Hematopoietic multipotent progenitor cell treated with erythropoietin and hydrocortisone succinate and interleukin-3 and kit ligand, for 6 days (in vitro differentiated cells): ENCODE data around the gene B3GNT9.

Source experiments
- DNase-seq: peaks from one replicate; pipeline ENCODE4 v3.0.0-alpha.2; 2015

Gene B3GNT9

DNA sequence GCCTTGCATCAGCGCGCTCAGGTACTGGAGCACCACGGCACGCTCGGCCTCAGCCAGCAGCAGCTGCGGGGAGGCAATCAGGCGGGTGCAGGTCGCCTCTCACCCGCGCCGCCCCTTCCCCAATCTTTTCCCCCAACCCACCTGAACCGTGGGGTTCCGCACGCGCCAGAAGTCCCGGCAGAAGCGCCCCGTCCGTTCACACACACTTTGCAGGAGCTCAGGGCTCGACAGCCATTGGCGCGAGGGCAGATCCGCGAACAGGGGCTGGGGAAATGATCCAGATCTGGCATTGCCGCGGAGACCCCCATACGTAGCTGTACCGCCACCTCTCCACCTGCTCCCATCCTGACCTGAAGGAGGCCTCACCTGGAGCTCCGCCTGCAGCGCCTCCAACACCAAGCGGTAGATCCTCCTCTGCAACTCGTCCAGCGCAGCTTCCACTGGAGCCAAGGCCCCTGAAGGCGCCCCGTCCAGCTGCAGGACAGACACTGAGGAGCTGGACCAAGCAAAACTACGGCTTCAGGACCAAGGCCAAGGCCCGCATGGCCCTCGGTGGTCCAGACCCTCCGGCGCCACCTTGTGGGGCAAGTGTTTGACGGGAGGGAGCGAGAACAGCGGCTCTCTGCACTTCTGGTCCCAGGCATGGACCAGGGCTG is 34.3 kb upstream of the B3GNT9 start:
- DNase-seq: peak; percentile 97

DNA sequence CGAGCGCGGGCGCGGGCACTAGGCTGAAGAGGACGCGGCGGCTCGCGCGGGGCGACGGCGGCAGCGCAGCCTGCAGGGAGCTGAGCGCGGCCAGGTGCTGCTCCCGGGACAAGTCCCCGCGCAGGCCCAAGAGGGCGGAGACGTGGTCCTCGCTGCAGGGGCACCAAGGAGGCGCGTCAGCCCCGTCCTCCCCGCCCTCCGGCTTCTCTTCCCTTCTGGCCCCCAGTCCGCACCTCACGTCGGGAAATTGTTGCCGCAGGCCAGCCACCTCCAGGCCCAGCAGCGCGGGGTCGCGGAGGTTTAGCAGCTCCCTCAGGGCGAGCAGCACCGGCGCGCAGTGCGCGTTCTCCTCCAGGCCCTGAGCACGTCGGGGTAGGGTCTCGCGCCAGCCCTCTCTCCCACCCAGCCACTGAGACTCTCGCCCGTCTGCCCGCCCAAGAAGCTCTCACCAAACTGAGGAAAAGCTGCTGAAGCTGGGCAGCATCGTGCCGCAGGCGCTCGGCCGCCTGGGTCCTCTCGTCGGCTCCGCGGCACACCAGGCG is 33.7 kb upstream of the B3GNT9 start:
- no peak for DNase-seq

DNA sequence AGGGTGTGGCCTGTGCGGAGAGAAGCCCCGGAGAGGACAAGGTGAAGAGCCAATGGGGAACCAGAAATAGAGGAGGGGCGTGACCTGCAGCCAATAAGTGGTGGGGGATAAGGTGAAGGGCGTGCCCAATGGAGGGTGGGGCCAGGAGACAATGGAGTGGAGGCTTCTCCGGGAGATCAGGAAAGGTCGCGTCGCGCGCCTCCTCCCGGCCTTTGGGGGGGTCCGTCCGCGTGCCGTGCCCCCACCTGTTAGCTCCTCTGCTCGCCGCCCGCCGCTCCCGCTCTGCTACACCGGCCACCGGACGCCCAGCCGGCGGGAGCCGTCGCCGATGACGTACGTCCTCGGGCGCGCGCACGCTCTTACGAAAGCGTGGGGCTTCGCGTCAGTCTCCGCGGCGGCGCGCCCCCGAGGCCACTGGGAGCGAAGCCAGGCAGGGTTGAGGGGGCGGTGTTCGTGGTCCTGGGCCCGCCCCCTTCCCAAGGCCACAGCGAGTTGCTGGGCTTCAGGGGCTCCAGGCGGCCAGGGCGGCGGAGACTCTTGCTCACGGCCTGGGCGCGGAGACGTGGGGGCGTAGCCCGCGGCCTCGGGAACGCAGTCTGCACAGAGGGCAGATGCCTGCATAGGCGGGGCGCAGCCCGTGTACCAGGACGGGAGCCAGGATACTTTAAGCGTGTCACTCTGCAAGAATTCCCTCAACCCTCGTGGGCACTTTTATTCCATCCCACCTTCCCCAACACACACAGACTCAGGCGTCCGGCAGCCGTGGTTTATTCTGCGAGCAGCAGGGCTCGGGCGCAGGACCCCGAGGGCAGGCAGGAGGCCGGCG is 33.0 kb upstream of the B3GNT9 start, which contains the start of gene MATCAP1:
Gene MATCAP1 (minus strand): TSS at position 337 of the 826 bp plus-strand sequence. CDS start 3,353 bp downstream, outside the sequence.
- DNase-seq: peak; percentile 99

DNA sequence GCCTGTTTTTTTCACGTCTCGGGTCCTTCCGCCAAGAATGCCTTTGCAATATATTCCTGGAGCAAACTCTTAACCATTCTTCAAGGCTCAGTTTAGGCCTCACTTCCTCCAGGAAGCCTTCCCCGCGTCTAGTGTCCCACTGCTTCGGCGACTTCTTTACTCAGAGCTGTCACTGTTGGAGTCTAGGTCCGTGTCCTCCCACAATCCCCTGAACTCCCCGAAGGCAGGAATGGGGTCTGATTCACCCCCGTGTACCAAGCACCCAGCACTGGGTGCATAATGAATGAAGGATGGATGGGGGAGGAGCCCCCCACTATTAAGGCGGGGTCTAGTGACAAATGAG is 32.5 kb upstream of the B3GNT9 start:
- no peak for DNase-seq

DNA sequence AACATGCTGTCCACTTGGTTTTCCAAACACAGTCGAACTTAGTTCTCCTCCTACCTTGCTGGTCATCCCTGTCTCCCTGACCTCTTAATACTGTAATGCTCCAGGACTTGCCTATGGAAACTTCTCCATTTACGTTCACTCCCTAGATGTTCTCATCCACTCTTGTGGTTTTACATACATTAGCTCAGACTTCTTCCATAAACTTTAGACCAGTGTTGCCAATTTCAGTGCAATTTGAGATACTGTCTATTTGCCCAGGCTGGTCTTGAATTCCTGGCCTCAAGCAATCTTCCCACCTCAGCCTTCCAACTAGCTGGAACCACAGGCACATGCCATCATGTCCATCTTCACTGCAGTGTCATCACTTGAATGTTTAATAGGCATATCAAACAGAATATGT is 31.5 kb upstream of the B3GNT9 start:
- DNase-seq: no peak

DNA sequence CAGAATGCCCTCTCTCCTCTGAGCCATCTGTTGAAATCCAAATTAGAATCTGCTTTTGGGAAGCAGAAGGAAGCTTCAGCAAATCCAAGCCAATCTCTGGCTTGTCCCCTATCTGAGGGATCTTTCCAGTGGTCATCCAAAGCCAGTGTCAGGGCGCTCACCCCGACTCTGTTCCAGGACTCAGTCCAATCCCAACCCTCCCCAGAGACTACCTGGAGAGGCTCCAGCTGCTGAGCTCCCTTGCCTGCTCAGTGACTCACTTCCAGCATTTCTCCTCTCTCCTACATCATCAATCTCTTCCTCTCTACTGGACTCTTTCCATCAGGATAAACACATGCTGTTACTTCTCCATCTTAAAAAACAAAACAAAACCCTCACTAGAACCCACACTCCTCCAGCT is 30.5 kb upstream of the B3GNT9 start:
- DNase-seq: no peak

DNA sequence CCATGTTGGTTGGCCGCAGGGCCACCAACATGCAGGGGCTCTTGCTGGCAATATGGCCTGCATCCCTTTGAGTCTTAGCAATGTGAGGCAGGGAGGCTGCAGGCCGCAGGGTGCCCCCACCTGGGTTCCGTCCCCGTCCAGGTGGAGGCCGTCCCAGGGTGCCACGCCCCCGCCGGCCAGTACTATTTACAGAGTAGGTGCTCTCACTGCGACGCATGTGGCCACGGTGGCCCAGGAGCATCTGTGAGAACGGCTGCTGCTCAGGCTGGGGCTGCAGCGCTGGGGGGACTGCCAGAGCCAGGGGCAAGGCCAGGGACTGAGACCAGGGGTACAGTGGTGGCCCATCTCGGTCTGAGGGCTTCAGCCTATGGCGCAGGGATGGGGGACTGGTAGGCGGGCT is 29.4 kb upstream of the B3GNT9 start:
- DNase-seq: no peak

DNA sequence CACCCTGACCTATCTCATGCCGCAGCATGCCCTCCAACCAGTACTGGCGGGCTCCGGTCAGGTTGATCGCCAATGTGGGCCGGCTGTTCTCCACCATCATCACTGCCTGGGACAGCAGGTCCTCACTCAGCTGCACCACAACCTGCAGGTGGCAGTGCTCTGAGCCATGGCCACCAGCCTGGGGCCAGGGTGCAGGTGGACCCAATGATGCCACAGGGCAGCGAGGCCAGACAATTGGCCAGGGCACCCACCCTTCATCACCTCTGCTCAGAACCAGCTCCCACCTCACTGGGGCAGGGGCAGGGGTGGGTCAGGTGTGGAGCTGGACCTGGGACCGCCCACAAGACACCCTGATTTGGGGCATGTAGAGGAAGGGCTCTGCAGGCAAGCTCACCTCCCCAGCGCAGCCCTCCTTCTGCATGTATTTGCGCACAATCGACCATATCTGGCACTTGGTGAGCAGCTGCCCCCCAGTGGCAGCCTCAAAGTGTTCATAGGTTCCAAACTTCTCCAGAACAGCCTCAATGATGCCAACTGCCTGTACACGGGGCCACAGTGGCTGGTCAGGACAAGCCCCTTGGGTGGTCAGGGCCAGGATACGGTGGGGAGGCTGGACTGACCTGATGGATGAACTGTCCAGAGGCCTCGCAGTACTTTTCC is 28.8 kb upstream of the B3GNT9 start:
- peak; percentile 73 for DNase-seq

DNA sequence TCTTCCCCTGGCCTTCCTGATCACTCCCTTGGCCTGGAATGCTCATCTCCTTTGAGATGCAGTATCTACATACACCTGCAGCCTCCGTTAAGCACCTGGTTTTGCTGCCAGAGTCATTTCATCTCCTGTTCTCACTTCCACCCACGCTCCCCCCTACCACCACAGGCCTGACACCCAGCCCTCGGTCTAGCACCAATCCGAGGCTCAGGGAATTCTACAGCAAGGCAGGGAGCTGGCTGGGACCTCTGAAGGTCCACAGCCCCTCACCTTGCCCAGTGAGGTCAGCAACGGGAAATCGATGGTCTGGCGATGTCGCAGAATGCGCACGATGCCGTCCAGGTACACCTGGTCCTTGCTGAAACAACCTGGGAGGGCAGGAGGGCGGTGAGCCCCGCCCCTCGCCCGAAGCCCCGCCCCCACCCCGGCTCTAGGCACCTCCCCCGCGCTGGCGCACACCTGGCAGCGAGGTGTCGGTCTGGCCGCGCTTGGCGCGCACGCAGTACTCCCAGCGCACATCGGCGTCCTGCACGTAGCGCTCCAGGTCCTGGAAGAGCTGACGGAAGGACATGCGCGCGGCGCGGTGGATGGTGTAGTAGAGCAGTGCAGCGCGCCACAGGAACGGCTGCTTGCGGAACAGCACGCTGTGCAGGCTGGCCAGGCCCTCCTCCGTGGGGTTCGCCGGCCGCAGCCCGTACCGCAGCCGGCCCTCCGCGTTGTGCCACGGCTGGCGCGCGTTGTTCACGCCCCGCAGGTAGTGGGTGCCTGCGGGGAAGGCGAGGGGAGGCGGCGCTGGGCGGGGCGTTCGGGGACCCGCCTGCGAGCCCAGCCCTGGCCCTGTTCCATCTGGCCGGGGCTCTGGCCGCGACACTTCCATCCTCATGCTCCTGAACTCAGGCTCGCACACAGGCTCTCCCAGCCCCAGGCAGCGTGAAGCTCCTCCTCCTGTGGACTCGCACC is 27.2 kb upstream of the B3GNT9 start:
- peak; percentile 73 for DNase-seq

DNA sequence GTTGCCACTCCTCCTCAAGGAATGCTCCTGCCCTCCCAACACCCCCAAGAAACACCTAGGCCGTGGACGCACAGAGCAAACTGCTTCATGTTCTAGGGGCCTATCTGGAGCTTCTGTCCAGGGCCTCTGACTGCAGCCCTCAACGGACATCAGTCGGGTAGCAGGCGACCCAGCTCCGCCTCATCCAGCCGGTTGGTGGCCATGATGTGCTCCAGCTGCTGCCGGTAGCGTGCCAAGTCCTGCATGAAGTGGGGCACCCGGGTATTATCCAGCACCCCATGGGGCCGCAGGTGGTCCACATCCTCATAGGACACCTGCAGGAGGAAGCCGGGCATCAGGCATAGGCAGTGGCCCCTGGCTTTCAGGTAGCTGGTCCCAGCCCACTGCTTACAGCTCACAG is 25.9 kb upstream of the B3GNT9 start:
- no peak for DNase-seq

DNA sequence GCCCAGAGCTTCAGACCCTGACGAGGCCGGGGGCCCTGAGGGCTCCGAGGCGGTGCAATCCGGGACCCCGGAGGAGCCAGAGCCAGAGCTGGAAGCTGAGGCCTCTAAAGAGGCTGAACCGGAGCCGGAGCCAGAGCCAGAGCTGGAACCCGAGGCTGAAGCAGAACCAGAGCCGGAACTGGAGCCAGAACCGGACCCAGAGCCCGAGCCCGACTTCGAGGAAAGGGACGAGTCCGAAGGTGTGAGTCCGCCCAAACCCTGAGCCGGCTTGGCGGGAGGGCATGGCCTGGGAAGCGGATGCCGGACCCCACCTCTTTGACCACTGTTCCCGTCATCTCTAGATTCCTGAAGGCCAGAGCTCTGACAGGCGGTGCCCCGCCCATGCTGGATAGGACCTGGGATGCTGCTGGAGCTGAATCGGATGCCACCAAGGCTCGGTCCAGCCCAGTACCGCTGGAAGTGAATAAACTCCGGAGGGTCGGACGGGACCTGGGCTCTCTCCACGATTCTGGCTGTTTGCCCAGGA is 24.0 kb upstream of the B3GNT9 start:
- no peak for DNase-seq

DNA sequence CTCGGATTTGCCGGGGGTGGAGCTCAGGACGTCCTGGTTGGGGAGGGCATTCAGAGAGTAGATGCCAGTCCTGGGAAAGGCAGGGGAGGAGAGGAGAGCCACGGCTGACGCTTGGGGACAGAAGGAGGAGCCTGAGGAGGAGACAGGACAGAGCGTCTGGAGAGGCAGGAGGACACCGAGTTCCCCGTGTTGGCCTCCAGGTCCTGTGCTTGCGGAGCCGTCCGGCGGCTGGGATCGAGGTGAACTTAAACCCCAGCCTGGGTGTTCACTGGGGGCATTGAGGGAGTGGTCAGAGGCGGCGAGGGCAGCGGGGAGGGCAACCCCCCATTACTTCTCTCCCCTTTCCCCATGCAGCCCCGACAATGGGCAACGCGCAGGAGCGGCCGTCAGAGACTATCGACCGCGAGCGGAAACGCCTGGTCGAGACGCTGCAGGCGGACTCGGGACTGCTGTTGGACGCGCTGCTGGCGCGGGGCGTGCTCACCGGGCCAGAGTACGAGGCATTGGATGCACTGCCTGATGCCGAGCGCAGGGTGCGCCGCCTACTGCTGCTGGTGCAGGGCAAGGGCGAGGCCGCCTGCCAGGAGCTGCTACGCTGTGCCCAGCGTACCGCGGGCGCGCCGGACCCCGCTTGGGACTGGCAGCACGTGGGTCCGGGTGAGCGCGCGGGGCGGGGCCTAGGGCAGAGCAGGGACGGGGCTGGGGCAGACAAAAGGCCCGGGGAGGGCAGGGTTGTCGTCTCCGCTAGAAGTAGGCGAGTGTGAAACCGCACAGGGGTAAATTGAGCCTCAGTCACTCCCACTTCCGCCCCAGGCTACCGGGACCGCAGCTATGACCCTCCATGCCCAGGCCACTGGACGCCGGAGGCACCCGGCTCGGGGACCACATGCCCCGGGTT is 23.3 kb upstream of the B3GNT9 start:
- peak; percentile 92 for DNase-seq

DNA sequence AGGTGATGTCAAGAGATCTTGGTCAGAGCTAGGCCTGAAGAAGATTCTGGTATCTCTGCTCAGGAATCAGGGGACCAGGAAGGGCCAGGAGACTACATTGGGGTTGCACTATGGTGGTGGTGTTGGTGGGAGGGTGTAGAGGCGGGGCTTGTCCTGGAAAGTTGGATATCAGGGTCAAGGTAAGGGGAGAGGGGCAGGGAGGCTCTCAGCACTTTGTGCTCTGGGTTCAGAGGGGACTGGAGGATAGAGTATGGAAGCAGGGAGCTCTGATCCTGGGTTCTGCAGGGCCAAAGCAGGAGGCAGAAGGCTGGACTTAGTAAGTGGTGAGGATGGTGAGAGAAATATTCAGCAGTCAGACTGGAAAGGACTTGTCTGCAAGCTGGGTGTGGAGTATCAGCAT is 22.5 kb upstream of the B3GNT9 start:
- DNase-seq: no peak

DNA sequence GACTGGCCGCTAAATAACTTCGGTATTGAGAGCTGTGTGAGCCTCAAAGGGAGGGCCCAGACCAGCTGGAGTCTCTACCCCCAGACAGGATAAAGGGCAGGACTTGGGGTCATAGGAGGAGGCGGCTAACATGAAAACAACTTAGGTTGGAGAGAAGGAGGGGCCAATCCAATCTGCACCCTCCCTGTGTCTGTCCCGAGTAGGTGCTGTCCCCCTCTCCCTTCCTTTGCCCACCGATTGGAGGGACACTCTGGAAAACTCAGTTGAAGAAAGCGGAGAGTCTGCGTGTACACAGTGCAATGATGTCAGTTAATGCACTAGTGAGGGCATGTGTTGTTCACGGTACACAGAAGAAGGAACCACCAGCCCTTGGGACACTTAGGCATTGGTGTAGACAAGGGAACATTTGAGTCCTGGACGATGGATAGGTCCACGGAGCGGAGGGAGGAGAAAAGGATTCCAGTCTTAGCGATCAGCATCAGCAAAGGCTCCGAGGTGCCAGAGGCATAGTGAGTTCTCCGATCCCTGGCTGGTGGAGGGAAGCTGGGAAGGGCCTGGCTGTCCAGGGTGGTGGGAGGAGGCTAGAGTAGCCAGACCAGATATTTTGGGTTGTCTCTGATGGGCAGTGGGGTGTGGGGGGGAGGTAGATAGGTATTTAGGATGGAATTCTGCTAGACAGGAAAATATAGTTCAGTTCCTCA is 20.3 kb upstream of the B3GNT9 start:
- DNase-seq: peak; percentile 37

DNA sequence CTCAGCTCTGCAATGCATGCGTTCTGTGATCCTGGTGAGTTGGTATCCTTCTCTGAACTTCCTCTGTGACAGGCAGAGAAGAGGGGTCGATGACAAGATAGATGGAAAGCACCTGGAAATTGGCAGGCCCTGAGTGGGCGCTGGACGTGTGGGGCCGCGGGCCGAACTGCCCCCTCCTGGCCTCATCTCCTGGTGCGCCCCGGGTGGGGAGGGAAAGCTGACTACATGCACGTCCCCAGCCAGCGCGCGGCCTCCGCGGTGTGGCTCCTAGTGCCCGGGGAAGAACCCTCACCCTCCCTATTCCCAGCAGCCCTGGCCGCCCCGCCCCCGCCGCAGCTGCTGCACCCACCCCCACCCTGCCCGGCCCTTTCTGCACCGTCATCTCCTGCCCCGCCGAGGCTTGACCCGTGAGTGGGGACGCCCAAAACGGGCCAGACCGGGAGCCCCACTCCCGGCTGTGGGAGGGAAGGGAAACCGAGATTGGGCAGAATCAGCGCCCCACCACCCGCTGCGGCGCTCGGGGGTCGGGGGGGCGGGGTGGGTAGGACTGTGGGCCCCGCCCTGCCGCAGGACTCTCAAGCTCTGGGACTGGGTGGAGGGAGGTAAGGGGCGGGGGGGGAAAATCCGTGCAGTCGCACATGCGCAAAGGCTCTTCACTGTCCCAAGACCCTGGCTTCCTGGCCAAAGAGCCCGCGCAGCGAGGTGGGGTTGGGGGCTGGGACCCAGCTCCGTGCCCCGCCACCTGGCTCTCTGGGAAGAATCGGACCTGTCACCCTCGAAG is 19.6 kb upstream of the B3GNT9 start, which contains the start of gene NOL3:
Gene NOL3 (plus strand): TSS at position 371 of the 781 bp plus-strand sequence.
- DNase-seq: peak; percentile 66

DNA sequence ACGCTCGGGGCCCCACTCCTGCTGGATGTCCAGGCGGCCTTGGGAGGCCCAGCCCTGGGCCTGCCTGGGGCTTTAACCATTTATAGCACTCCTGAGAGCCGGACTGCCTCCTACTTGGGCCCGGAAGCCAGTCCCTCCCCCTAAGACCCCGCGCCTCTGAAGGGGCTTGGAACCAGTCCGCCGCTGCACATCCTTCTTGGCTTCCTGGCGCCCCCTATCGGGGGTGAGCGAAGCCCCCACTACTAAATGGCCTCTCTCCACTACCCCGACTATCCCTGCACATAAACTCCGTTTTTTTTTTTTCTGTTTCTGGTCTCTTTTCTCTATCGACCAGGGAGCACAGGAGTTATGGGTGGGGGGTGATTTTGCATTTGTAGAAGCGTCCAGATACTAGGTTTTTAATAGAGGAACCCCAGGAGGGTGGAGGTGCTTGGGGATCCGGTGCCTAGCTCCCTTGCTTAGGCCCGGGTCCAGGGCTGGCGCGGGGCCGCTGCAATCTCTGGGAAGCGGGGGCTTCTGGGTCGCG is 18.9 kb upstream of the B3GNT9 start:
- peak; percentile 60 for DNase-seq

DNA sequence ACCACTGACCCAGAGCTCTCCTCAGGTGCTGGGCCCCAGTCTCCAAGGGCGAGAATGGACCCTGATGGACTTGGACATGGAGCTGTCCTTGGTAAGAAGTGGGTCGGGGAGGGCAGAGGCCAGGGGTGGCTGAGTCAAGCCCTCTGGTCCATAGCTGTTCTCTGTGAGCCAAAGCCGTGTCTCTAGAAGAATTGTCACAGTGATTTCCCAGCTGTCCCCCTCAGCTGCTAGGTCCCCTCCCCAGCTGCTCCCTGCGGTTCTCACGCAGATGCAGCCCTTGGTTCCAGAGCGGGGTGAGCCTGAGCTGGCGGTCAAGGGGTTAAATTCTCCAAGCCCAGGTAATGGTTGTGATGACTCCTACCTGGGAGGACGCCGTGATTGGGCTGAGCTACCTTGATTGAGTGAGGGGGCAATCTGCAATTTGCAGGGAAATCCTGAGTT is 18.2 kb upstream of the B3GNT9 start:
- no peak for DNase-seq

DNA sequence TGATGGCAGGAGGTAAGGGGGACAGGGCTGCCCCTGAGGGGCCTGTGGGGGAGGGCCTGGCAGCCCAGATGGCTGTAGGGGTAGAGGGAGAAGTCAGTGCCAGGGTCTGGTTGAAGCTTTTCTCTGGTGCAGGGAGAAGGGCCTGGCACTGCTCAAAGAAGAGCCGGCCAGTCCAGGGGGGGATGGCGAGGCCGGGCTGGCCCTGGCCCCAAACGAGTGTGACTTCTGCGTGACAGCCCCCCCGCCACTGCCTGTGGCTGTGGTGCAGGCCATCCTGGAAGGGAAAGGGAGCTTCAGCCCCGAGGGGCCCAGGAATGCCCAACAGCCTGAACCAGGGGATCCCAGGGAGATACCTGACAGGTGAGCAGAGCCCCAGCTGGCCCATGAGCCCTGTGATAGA is 16.8 kb upstream of the B3GNT9 start:
- DNase-seq: no peak

DNA sequence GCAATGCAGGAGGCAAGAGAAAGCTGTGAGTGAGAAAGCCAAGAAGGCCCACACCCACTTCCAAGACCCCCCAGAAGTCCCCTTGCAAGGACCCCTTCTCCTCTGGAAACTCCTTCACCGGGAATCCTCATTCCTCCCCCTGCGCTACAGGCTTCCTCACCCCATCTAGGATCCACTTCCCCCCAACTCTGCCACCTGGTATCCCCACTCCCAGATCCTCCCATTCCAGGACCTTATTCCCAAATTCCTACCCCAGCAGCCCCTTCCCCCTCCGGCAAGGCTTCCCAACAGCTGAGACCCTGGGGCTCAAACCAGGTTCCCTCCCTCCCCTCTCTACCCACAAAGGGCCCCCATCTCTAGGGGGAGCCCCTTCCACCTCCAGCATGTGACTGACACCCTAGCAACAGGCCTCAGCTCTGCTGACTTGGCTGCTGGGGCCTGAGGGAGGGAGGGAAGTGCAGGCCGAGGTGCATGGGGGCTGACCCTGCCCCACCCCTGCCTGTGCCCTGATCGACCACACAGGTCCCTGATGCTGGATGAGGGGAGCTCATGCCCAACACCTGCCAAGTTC is 15.9 kb upstream of the B3GNT9 start:
- no peak for DNase-seq
